HG03565 (cell line): ENCODE results near the gene TCF7.
A peak's percentile ranks its signal among the peaks of the same experiment; 100 is the strongest.

Experiments
- ATAC-seq: cut with Tn5 transposase; IDR thresholded peaks from one replicate; pipeline ENCODE4 v1.9.1; 2021; ENCODE audit warnings: mild to moderate bottlenecking, moderate library complexity; ENCODE audit not compliant: unreplicated experiment

The TCF7 gene

GRCh38 chr5:134128648-134128995 is 14.1 kb downstream of the TCF7 start:
- no peak for ATAC-seq

- ATAC-seq, result no peak
Observed at GRCh38 chr5:134129411-134130238, 15.1 kb downstream of the TCF7 start.

GRCh38 chr5:134130239-134130945 is 15.9 kb downstream of the TCF7 start:
- no peak for ATAC-seq

- ATAC-seq, result no peak
Observed at GRCh38 chr5:134131165-134131564, 16.7 kb downstream of the TCF7 start.

GRCh38 chr5:134131578-134132350 is 17.3 kb downstream of the TCF7 start:
- ATAC-seq, result peak; percentile 3

- peak; percentile 64 for ATAC-seq
Observed at GRCh38 chr5:134132372-134133187, 18.1 kb downstream of the TCF7 start.

- no peak for ATAC-seq
Observed at GRCh38 chr5:134133188-134133994, 18.9 kb downstream of the TCF7 start.

- no peak for ATAC-seq
Observed at GRCh38 chr5:134133995-134134541, 19.6 kb downstream of the TCF7 start.

GRCh38 chr5:134135091-134135655 is 20.7 kb downstream of the TCF7 start:
- ATAC-seq, result no peak

GRCh38 chr5:134136221-134136631 is 21.7 kb downstream of the TCF7 start:
- ATAC-seq, result no peak

GRCh38 chr5:134136771-134137170 is 22.3 kb downstream of the TCF7 start:
- no peak for ATAC-seq

- ATAC-seq, result peak; percentile 65
Observed at GRCh38 chr5:134138416-134139376, 24.2 kb downstream of the TCF7 start.

GRCh38 chr5:134139377-134139851 is 24.9 kb downstream of the TCF7 start:
- no peak for ATAC-seq

GRCh38 chr5:134139891-134140469 is 25.5 kb downstream of the TCF7 start:
- no peak for ATAC-seq

GRCh38 chr5:134140530-134141201 is 26.2 kb downstream of the TCF7 start:
- ATAC-seq, result peak; percentile 36

- ATAC-seq, result no peak
Observed at GRCh38 chr5:134141331-134142050, 27.0 kb downstream of the TCF7 start.
